ENCODE data around the gene TIMMDC1. TPM values are rescaled to one million over a fixed set of nuclear protein-coding genes. Genes with fewer than 3 reads are reported as not detected.

TIMMDC1 gene
- total RNA-seq, 1 experiment from 2014 or later: 96.7 TPM

- H3K9me3 ChIP-seq (ENCODE audit: low read depth, low read length, poor library complexity, severe bottlenecking): no peaks in the 10 kb centered on the region
- DNase-seq (ENCODE audit: low spot score): no peak
- ChIA-PET CTCF (no interaction called here), POLR2A (ENCODE audit: low non-redundant PET) (interaction anchor here (0.6 kb wide), 1 partner anchor 9 kb away, joined by 6 read pairs; no protein-coding TSS in a partner anchor)
- no peaks in the 10 kb centered on the region for H3K27me3 ChIP-seq (replicated peaks; ENCODE audit: insufficient read depth, low read depth, low read length, poor library complexity)
- TF ChIP-seq CTCF (conservative IDR thresholded peaks at IDR 0.05; ENCODE audit: low read depth, low read length): no peak
- TF ChIP-seq EZH2 (IDR thresholded peaks at IDR 0.05; ENCODE audit: borderline replicate concordance, low read depth, low read length, poor library complexity, severe bottlenecking): no peak
- peaks cover 7% of the 10 kb centered on the region for H3K4me1 ChIP-seq (ENCODE audit: insufficient read depth, low read length, poor library complexity, severe bottlenecking)
- H3K4me3 ChIP-seq (ENCODE audit: low read depth, low read length, poor library complexity, severe bottlenecking): peak overlapping the region; percentile 92
- intact Hi-C loops (cut with micrococcal nuclease; ENCODE audit: unreplicated experiment): no loop called here
- BruUV-seq (replicated peaks): no TSS peak
- peak overlapping the region; percentile 78 for H3K27ac ChIP-seq (ENCODE audit: low read depth, low read length, poor library complexity, severe bottlenecking)
- peaks cover 8% of the 10 kb centered on the region for H3K36me3 ChIP-seq (ENCODE audit: insufficient read depth, low read length, poor library complexity, severe bottlenecking)
Measured at GRCh38 chr3:119469418-119470189, 28.7 kb upstream of the TIMMDC1 start.

- DNase-seq (ENCODE audit: low spot score): no peak
- TF ChIP-seq EZH2 (IDR thresholded peaks at IDR 0.05; ENCODE audit: borderline replicate concordance, low read depth, low read length, poor library complexity, severe bottlenecking): no peak
- TF ChIP-seq CTCF (conservative IDR thresholded peaks at IDR 0.05; ENCODE audit: low read depth, low read length): no peak
- ChIA-PET POLR2A (ENCODE audit: low non-redundant PET) (no interaction called here), CTCF (no interaction called here)
- Histone ChIP-seq H3K36me3 (ENCODE audit: insufficient read depth, low read length, poor library complexity, severe bottlenecking) (peaks cover 12% of the 10 kb centered on the region), H3K9me3 (ENCODE audit: low read depth, low read length, poor library complexity, severe bottlenecking) (no peaks in the 10 kb centered on the region), H3K4me3 (ENCODE audit: low read depth, low read length, poor library complexity, severe bottlenecking) (no peak overlapping the region), H3K4me1 (ENCODE audit: insufficient read depth, low read length, poor library complexity, severe bottlenecking) (peaks cover 7% of the 10 kb centered on the region), H3K27ac (ENCODE audit: low read depth, low read length, poor library complexity, severe bottlenecking) (no peak overlapping the region), H3K27me3 (replicated peaks; ENCODE audit: insufficient read depth, low read depth, low read length, poor library complexity) (no peaks in the 10 kb centered on the region)
- no TSS peak for BruUV-seq (replicated peaks)
- intact Hi-C loops (cut with micrococcal nuclease; ENCODE audit: unreplicated experiment): no loop called here
Measured at GRCh38 chr3:119470866-119471265, 27.5 kb upstream of the TIMMDC1 start.

GRCh38 chr3:119481079-119481478 lies 17.3 kb upstream of the TIMMDC1 start:
- H3K4me3 ChIP-seq (ENCODE audit: low read depth, low read length, poor library complexity, severe bottlenecking): no peak overlapping the region
- ChIA-PET CTCF (no interaction called here), POLR2A (ENCODE audit: low non-redundant PET) (no interaction called here)
- no peak for DNase-seq (ENCODE audit: low spot score)
- H3K27ac ChIP-seq (ENCODE audit: low read depth, low read length, poor library complexity, severe bottlenecking): no peak overlapping the region
- H3K27me3 ChIP-seq (replicated peaks; ENCODE audit: insufficient read depth, low read depth, low read length, poor library complexity): no peaks in the 10 kb centered on the region
- H3K36me3 ChIP-seq (ENCODE audit: insufficient read depth, low read length, poor library complexity, severe bottlenecking): peaks cover 2% of the 10 kb centered on the region
- BruUV-seq (replicated peaks): no TSS peak
- H3K4me1 ChIP-seq (ENCODE audit: insufficient read depth, low read length, poor library complexity, severe bottlenecking): no peaks in the 10 kb centered on the region
- intact Hi-C loops (cut with micrococcal nuclease; ENCODE audit: unreplicated experiment): no loop called here
- TF ChIP-seq EZH2 (IDR thresholded peaks at IDR 0.05; ENCODE audit: borderline replicate concordance, low read depth, low read length, poor library complexity, severe bottlenecking) (no peak), CTCF (conservative IDR thresholded peaks at IDR 0.05; ENCODE audit: low read depth, low read length) (no peak)
- H3K9me3 ChIP-seq (ENCODE audit: low read depth, low read length, poor library complexity, severe bottlenecking): no peaks in the 10 kb centered on the region

Data from A673 (cell line).